Prostate gland (tissue), 2 donors: Measurements from ENCODE around the gene CLEC2D.

Experiments used
- CTCF ChIP-seq, 4 experiments: fragments of 200-600 bp in 2 of 4; fragments of 450-650 bp in 2 of 4; sonication (generic) in 2 of 4; IDR thresholded peaks; 1 replicate in 3 of 4; 2 replicates in 1 of 4; pipeline ENCODE4 v1.5.1; 2016 to 2019; ENCODE audit warnings: antibody characterized with exemption in 4 of 4, mild to moderate bottlenecking in 2 of 4, moderate library complexity in 2 of 4
- POLR2A ChIP-seq: fragments of 450-650 bp; IDR thresholded peaks from one replicate; pipeline ENCODE4 v1.6.1; 2016; ENCODE audit warnings: antibody characterized with exemption, mild to moderate bottlenecking
- POLR2AphosphoS5 ChIP-seq: sonication (generic); formaldehyde crosslinking; IDR thresholded peaks from one replicate; pipeline ENCODE4 v1.6.1; 2017; ENCODE audit warnings: antibody characterized with exemption

DNA sequence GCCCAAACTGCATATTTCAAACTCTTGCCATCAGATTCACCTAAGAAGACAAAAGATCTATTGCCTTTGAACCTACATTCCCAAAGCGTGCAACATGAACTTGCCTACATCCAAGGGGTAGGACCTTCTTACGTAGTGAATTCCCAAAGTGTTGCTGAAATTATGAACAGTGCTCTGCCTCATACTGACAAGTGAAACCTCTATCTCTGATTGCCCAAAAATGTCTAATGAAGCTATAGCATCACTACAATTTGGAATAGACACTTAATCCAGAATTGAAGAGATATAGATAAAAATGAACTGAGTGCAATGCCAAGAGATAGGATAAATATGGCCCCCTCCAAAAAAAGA is 31.1 kb downstream of the CLEC2D start:
- TF ChIP-seq CTCF (IDR thresholded peaks at IDR 0.05) (no peak), POLR2A (no peak), POLR2AphosphoS5 (no peak)
